Measurements from ENCODE around the gene KCNN2.

The KCNN2 gene

DNA sequence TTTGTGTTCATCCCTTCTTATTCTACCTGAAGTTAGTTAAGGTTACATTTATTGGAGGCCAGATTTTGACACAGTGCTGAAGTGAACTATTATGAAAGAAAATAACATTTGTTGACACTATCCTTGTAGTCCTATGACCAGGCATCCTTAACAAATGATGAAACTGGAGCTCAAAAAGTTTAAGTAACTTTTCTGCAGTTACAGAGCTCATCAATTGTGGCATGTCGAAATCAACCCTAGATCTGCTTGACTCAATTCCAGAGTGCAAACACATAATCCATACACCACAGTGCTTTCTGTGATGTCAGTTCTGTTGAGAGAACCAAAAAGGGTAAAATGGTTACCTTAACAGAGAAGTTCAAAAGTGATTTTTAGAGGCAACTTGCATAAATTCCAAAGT lies 28.6 kb downstream of the KCNN2 start:
- no peak for TF ChIP-seq Cebpa-rat (IDR thresholded peaks at IDR 0.05)
- Histone ChIP-seq H3K4me3 (no peak overlapping the region), H3K27me3 (no peaks in the 10 kb centered on the region), H4K20me1 (no peaks in the 10 kb centered on the region), H3K9ac (no peak overlapping the region), H3K27ac (no peak overlapping the region), H3K9me3 (no peaks in the 10 kb centered on the region), H3K36me3 (no peaks in the 10 kb centered on the region), H3K4me2 (no peak overlapping the region), H3K4me1 (no peaks in the 10 kb centered on the region)

DNA sequence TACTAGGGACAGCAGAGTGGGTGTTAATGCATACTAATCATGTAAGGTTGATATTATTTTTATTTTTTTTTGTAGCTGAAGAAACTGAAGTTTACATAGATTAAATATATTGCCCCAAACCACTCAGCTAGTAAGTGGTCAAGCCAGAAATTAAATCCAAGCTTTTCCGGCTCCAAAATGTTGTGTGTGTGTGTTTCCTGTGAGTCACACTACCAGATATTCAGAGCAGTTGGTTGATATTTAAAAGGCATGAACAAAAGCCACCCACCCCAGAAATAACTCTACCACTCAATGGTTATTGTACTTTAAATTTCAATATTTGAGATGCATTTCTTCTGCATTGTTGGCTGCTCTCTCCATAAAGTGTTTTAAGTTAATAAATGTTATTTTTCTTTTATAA lies 29.5 kb downstream of the KCNN2 start:
- Histone ChIP-seq H3K27me3 (no peaks in the 10 kb centered on the region), H3K4me2 (no peak overlapping the region), H3K9me3 (no peaks in the 10 kb centered on the region), H4K20me1 (no peaks in the 10 kb centered on the region), H3K4me3 (no peak overlapping the region), H3K36me3 (no peaks in the 10 kb centered on the region), H3K27ac (no peak overlapping the region), H3K9ac (no peak overlapping the region), H3K4me1 (no peaks in the 10 kb centered on the region)
- no peak for TF ChIP-seq Cebpa-rat (IDR thresholded peaks at IDR 0.05)

DNA sequence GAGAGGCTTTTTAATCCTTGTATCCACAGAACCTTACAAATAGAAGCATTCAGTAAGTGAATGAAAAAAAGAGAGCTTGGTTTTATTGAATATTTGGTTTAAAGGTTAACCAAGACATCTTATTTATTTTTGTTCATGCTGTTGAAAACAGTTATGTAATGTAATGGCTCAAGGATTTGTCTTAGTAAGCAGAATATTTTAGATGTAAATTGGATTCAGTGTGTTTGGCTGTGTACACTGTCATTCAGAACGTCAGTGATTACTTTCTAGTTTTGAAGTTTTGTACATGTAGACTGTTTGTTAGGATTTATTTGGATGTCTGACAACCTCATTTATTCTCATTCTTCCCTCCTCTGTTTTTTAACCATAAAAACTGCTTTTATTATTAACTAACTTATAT lies 31.3 kb downstream of the KCNN2 start:
- Histone ChIP-seq H4K20me1 (no peaks in the 10 kb centered on the region), H3K9me3 (peaks cover 2% of the 10 kb centered on the region; the same call in 1 of the 2 replicates), H3K4me1 (no peaks in the 10 kb centered on the region), H3K4me3 (no peak overlapping the region), H3K9ac (no peak overlapping the region), H3K4me2 (no peak overlapping the region), H3K27me3 (no peaks in the 10 kb centered on the region), H3K36me3 (no peaks in the 10 kb centered on the region), H3K27ac (no peak overlapping the region)
- TF ChIP-seq Cebpa-rat (IDR thresholded peaks at IDR 0.05): no peak

DNA sequence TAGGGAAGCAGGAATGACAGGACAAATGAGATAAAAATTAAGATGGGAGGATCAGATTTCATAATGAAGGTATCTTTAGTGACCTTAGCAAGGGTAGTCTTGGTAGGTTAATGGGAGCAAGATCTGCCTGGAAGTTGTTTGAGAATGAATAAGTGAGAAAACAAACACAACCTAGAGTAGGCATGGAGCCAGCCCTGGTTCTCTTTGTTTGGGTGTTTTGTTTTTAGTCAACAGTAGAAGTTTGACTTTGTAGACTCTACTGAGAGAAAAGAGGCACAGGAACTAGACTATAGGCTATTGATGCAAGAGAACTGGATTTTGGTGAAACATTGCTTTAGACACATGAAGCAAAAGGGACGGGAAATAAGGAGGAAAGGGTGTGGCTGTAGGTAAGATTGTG lies 40.3 kb downstream of the KCNN2 start:
- H4K20me1 ChIP-seq: no peaks in the 10 kb centered on the region
- H3K4me2 ChIP-seq: no peak overlapping the region
- no peak overlapping the region for H3K4me3 ChIP-seq
- no peak overlapping the region for H3K27ac ChIP-seq
- no peak for TF ChIP-seq Cebpa-rat (IDR thresholded peaks at IDR 0.05)
- no peaks in the 10 kb centered on the region for H3K27me3 ChIP-seq
- H3K4me1 ChIP-seq: no peaks in the 10 kb centered on the region
- no peak overlapping the region for H3K9ac ChIP-seq
- peaks cover 4% of the 10 kb centered on the region; the same call in 1 of the 2 replicates for H3K9me3 ChIP-seq
- H3K36me3 ChIP-seq: no peaks in the 10 kb centered on the region

DNA sequence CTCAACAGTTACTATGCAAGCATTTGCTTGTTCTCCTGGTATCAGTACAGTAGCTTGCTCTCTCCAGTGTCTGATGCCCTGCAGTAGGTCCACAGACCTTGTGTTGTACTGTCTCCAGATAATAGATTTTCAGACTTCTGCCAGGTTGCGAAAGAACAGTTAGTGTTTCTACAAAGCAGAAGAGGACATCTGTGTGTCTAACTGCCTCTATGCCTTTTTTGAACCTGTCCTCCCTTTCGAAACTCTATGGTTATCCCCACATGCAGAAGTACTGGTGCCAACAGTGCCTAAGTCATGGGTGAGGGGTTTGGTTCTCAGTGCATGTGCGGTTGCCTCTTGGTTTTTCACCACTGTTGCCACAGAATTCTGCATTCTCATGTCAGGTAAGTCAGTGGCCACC lies 45.9 kb downstream of the KCNN2 start:
- Histone ChIP-seq H4K20me1 (no peaks in the 10 kb centered on the region), H3K27me3 (no peaks in the 10 kb centered on the region), H3K4me2 (no peak overlapping the region), H3K4me1 (no peaks in the 10 kb centered on the region), H3K9me3 (no peaks in the 10 kb centered on the region), H3K36me3 (no peaks in the 10 kb centered on the region), H3K9ac (no peak overlapping the region), H3K27ac (no peak overlapping the region), H3K4me3 (no peak overlapping the region)
- no peak for TF ChIP-seq Cebpa-rat (IDR thresholded peaks at IDR 0.05)

DNA sequence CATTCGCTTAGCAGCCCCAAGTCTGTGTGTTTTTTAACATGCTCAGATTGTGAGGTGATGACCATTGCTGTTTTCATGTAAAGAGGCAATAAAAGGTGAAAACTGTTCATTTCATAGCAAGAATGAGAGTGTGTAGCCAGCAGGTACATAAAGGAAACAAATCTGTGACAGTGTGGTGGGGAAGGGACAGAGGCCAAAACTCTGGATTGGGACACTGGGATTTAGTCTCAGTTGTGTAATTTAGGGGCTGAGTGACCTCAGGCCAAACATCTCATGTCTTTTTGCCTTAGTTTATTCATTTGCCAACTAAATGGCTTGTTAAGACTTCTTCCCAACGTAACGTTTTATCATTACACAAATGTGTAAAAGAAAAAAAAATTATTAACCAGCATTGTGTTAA lies 47.0 kb downstream of the KCNN2 start:
- Histone ChIP-seq H4K20me1 (no peaks in the 10 kb centered on the region), H3K27ac (no peak overlapping the region), H3K4me3 (no peak overlapping the region), H3K9ac (no peak overlapping the region), H3K36me3 (no peaks in the 10 kb centered on the region), H3K9me3 (no peaks in the 10 kb centered on the region), H3K4me2 (no peak overlapping the region), H3K4me1 (no peaks in the 10 kb centered on the region), H3K27me3 (no peaks in the 10 kb centered on the region)
- no peak for TF ChIP-seq Cebpa-rat (IDR thresholded peaks at IDR 0.05)

DNA sequence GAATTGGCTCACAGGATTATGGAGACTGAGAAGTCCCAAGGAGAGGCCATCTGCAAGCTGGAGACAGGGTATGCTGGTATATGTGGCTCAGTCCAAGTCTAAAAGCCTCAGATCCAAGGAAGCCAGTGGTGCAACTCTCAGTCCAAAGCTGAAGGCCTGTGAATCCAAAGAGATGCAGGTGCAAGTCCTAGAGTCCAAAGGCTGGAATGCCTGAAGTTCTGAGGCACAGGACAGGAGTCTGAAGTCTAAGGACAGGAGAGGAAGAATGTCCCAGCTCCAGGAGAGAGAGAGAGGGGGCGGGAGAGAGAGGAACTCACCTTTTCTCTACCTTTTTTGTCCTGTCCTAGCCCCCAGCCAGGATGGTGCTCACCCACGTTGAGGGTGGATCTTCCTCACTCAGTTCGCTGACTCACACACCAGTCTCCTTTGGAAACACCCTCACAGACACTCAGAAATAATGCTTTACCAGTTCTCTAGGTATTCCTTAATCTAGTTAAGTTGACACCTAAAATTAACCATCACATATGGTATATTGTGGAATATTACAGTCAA lies 49.6 kb downstream of the KCNN2 start:
- H4K20me1 ChIP-seq: no peaks in the 10 kb centered on the region
- no peaks in the 10 kb centered on the region for H3K27me3 ChIP-seq
- no peaks in the 10 kb centered on the region for H3K9me3 ChIP-seq
- no peak for TF ChIP-seq Cebpa-rat (IDR thresholded peaks at IDR 0.05)
- no peak overlapping the region for H3K27ac ChIP-seq
- no peaks in the 10 kb centered on the region for H3K4me1 ChIP-seq
- no peak overlapping the region for H3K4me3 ChIP-seq
- no peak overlapping the region for H3K9ac ChIP-seq
- H3K4me2 ChIP-seq: no peak overlapping the region
- no peaks in the 10 kb centered on the region for H3K36me3 ChIP-seq

DNA sequence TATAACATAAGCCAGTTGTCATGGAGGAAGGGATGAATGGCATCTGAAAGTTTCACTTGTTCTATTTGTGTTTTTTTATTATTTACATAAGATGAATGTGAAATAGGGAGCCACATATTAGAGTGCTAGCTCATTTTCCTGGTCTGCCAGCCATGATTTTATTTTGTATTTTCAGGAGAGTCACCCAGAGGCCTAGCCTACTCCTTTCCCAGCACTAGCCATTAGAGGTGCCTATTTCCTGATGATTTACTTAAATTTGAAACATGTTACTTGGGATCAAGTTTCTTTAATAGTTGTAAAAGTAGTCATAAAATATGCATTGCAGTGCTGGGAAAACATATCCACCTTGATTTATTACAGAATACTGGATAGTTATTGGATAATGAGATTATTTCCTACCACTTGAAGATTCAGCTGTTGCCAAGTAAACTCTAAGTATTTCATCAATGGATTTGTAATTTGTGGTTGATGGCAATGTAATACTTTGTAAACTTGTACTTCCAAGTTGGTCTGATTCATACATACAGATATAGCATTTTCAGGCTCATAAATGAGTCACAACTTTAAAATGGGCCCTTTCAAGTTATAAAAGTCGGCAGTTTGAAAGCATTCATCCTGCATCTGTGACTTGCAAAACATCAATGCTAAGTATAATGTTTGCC lies 50.8 kb downstream of the KCNN2 start:
- TF ChIP-seq Cebpa-rat (IDR thresholded peaks at IDR 0.05): no peak
- Histone ChIP-seq H3K27ac (no peak overlapping the region), H3K4me1 (peaks cover 2% of the 10 kb centered on the region), H3K4me2 (no peak overlapping the region), H3K9me3 (no peaks in the 10 kb centered on the region), H3K9ac (no peak overlapping the region), H4K20me1 (no peaks in the 10 kb centered on the region), H3K36me3 (no peaks in the 10 kb centered on the region), H3K4me3 (no peak overlapping the region), H3K27me3 (no peaks in the 10 kb centered on the region)

DNA sequence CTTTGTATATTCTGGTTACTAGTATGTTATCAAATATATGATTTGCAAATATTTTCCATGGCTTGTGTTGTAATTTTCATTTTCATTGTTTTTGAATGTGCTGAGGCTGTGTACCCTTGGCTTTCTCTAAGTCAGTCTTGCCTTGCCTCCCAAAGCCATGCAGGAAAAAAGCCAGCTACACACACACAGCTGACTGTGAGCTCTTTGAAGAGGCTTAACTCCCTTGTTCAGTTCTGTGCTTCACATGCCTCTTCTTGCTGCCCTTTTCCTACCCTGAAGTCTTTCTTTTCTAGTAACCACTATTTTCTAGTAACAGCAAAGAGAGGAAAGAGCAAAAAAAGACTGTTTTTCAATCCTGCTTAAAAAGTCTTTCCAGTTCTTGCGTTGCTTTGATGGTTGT lies 53.9 kb downstream of the KCNN2 start:
- Histone ChIP-seq H3K27ac (no peak overlapping the region), H3K36me3 (no peaks in the 10 kb centered on the region), H3K4me1 (peaks cover 24% of the 10 kb centered on the region), H4K20me1 (no peaks in the 10 kb centered on the region), H3K4me2 (no peak overlapping the region), H3K9ac (no peak overlapping the region), H3K27me3 (no peaks in the 10 kb centered on the region), H3K9me3 (no peaks in the 10 kb centered on the region), H3K4me3 (no peak overlapping the region)
- no peak for TF ChIP-seq Cebpa-rat (IDR thresholded peaks at IDR 0.05)

DNA sequence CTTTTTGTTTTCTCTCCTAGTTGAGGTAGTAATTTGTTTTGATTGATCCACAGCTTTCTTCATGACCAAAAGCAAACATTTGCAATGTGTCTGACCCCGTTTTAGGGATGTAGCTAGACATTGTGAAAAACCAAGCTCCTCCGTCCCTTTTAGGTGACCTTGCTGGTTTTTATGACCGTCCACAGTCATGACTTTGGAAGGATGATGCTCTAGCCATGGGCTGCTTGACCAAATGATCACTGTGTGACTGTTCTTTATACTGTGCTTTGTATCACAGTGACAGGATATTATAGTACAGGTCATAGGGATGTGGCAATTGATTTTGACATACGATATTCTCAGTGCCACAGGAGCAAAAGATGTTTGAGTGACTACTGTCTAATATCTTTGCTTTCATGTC lies 54.4 kb downstream of the KCNN2 start:
- TF ChIP-seq Cebpa-rat (IDR thresholded peaks at IDR 0.05): no peak
- Histone ChIP-seq H3K4me3 (no peak overlapping the region), H3K27ac (no peak overlapping the region), H3K9me3 (no peaks in the 10 kb centered on the region), H4K20me1 (no peaks in the 10 kb centered on the region), H3K4me1 (peaks cover 24% of the 10 kb centered on the region), H3K27me3 (no peaks in the 10 kb centered on the region), H3K36me3 (no peaks in the 10 kb centered on the region), H3K9ac (no peak overlapping the region), H3K4me2 (no peak overlapping the region)

DNA sequence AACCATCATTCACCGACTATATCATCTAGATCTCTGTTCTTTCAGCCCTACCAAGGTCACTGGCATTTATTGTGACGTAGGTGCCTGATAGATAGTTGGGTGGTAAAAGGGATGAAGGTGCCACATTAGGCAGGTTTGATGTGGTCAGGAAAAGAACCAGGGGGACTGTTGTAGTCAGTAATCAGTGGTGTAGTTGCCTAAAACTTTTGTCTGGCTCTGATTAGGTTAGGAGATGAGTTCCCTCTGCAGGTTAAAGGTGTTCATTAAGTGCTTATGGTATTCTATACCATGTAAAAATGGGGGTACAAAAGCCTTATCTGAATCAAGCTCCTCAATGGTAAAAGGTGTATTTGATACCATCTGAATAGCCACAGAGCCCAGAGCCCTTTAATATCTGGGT lies 55.6 kb downstream of the KCNN2 start:
- H3K36me3 ChIP-seq: no peaks in the 10 kb centered on the region
- H3K27me3 ChIP-seq: no peaks in the 10 kb centered on the region
- H3K4me3 ChIP-seq: no peak overlapping the region
- no peaks in the 10 kb centered on the region for H3K9me3 ChIP-seq
- no peaks in the 10 kb centered on the region for H4K20me1 ChIP-seq
- TF ChIP-seq Cebpa-rat (IDR thresholded peaks at IDR 0.05): no peak
- H3K27ac ChIP-seq: no peak overlapping the region
- H3K9ac ChIP-seq: no peak overlapping the region
- H3K4me2 ChIP-seq: no peak overlapping the region
- peaks cover 24% of the 10 kb centered on the region for H3K4me1 ChIP-seq
